Panc1 (cell line): ENCODE data around the gene ASIP. TPM values are rescaled to one million over a fixed set of nuclear protein-coding genes. Genes with fewer than 3 reads are reported as not detected.

Experiments used
- ATAC-seq: fragments of 200-7000 bp; cut with Tn5 transposase; 2 replicates; pipeline ENCODE4 v1.9.1; 2020; ENCODE audit warnings: mild to moderate bottlenecking, moderate library complexity
- BruUV-seq: library from RNA; stranded (reverse); fragments of 400-500 nt; replicated peaks from 2 replicates; lab custom pipeline; 2021; lab: Mats Ljungman, UMichigan
- CTCF ChIA-PET: fragments of 300-600 bp; sonication (Branson Sonifier 250); formaldehyde crosslinking; loops from one replicate; lab custom pipeline; 2022; ENCODE audit warnings: antibody characterized with exemption; lab: Charles Lee
- POLR2A ChIA-PET: fragments of 300-600 bp; sonication (Branson Sonifier 250); formaldehyde crosslinking; loops from one replicate; lab custom pipeline; 2022; ENCODE audit warnings: antibody characterized with exemption; lab: Charles Lee
- DNase-seq: peaks from one replicate; pipeline ENCODE4 v3.0.0-alpha.2; 2010; ENCODE audit warnings: low read depth, low spot score
- H3K27ac ChIP-seq: 2 replicates; pipeline ENCODE4 v1.5.1; 2011; ENCODE audit warnings: mild to moderate bottlenecking, low read length, inconsistent platforms
- H3K27me3 ChIP-seq: fragments of 200-500 bp; sonication (Bioruptor generic); 2 replicates; pipeline ENCODE4 v1.6.0; 2014; ENCODE audit warnings: low read length, inconsistent platforms; ENCODE audit not compliant: control insufficient read depth, insufficient read depth
- H3K36me3 ChIP-seq: fragments of 200-500 bp; sonication (Bioruptor generic); 2 replicates; pipeline ENCODE4 v1.5.1; 2014; ENCODE audit warnings: inconsistent platforms, mild to moderate bottlenecking, low read length, moderate library complexity; ENCODE audit not compliant: control insufficient read depth, insufficient read depth
- H3K4me1 ChIP-seq: 2 replicates; pipeline ENCODE4 v1.5.1; 2011; ENCODE audit warnings: inconsistent platforms, mild to moderate bottlenecking, low read length, moderate library complexity; ENCODE audit not compliant: control insufficient read depth, insufficient read depth
- H3K4me3 ChIP-seq, 2 experiments: 2 replicates each; pipeline ENCODE4 v1.5.1; 2011 to 2012; ENCODE audit warnings: low read depth in 2 of 2, low read length in 2 of 2, mild to moderate bottlenecking in 2 of 2, inconsistent platforms in 1 of 2, moderate library complexity in 1 of 2
- H3K9me3 ChIP-seq: fragments of 200-500 bp; sonication (Bioruptor generic); 2 replicates; pipeline ENCODE4 v1.5.1; 2014; ENCODE audit warnings: low read depth, mild to moderate bottlenecking, inconsistent platforms, low read length, moderate library complexity; ENCODE audit not compliant: control insufficient read depth, insufficient read depth
- POLR2AphosphoS5 ChIP-seq: IDR thresholded peaks from 2 replicates; pipeline ENCODE4 v1.6.1; 2012; ENCODE audit warnings: mild to moderate bottlenecking, low read depth, low read length, moderate library complexity
- REST ChIP-seq, 2 experiments: IDR thresholded peaks; 2 replicates each; pipeline ENCODE4 v1.6.1; 2011 to 2012; ENCODE audit warnings: low read depth in 2 of 2, control low read depth in 1 of 2, low read length in 1 of 2, mild to moderate bottlenecking in 1 of 2, moderate library complexity in 1 of 2; ENCODE audit not compliant: insufficient read depth in 1 of 2
- SIN3A ChIP-seq: IDR thresholded peaks from 2 replicates; pipeline ENCODE4 v1.6.1; 2012; ENCODE audit warnings: low read depth, mild to moderate bottlenecking, low read length, moderate library complexity, borderline replicate concordance; ENCODE audit not compliant: insufficient read depth
- TCF7L2 ChIP-seq: IDR thresholded peaks from 2 replicates; pipeline ENCODE4 v1.6.1; 2011; ENCODE audit warnings: mild to moderate bottlenecking, low read depth, low read length, inconsistent platforms
- in situ Hi-C: cut with HindIII; loops from 2 replicates; pipeline ENCODE4 v1.10.0; 2016; ENCODE audit warnings: low sequenced_read_pairs, low pct_unique_long_range_greater_than_20kb
- intact Hi-C: fragments of 100-400 bp; cut with micrococcal nuclease; formaldehyde crosslinking; loops from one replicate; pipeline ENCODE4 v1.10.0; 2022; ENCODE audit not compliant: unreplicated experiment
- total RNA-seq: library from RNA; stranded (reverse); gene quantifications from one replicate; pipeline ENCODE4 v1.2.1, GENCODE V29; 2021; ENCODE audit not compliant: unreplicated experiment
- TF ChIP-seq, protein P1 (sequence below): fragments of 450-650 bp; IDR thresholded peaks from 2 replicates; pipeline ENCODE4 v1.5.1; 2017; ENCODE audit warnings: mild to moderate bottlenecking

The ASIP gene
- total RNA-seq, 1 experiment from 2014 or later, result not detected

GRCh38 chr20:34301587-34302311 lies 60.5 kb downstream of the ASIP start:
- Histone ChIP-seq H3K4me3 (peak overlapping the region; percentile 81 to 97), H3K27me3 (no peaks in the 10 kb centered on the region), H3K4me1 (peaks cover 28% of the 10 kb centered on the region), H3K27ac (peak overlapping the region; percentile 94), H3K9me3 (no peaks in the 10 kb centered on the region), H3K36me3 (no peaks in the 10 kb centered on the region)
- BruUV-seq, result TSS peak; percentile 86
- intact Hi-C loops, result loop anchor here (10.0 kb wide), 1 partner anchor 107 kb away; no protein-coding TSS in a partner anchor
- TF ChIP-seq POLR2AphosphoS5 (no peak), TCF7L2 (no peak), SIN3A (no peak), REST (IDR thresholded peaks at IDR 0.05; ENCODE audit: insufficient read depth in 1 of 2, low read depth in 2 of 2, low read length in 1 of 2) (no peak)
- TF ChIP-seq, protein P1, sequence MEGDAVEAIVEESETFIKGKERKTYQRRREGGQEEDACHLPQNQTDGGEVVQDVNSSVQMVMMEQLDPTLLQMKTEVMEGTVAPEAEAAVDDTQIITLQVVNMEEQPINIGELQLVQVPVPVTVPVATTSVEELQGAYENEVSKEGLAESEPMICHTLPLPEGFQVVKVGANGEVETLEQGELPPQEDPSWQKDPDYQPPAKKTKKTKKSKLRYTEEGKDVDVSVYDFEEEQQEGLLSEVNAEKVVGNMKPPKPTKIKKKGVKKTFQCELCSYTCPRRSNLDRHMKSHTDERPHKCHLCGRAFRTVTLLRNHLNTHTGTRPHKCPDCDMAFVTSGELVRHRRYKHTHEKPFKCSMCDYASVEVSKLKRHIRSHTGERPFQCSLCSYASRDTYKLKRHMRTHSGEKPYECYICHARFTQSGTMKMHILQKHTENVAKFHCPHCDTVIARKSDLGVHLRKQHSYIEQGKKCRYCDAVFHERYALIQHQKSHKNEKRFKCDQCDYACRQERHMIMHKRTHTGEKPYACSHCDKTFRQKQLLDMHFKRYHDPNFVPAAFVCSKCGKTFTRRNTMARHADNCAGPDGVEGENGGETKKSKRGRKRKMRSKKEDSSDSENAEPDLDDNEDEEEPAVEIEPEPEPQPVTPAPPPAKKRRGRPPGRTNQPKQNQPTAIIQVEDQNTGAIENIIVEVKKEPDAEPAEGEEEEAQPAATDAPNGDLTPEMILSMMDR, result no peak
- ChIA-PET POLR2A (no interaction called here), CTCF (interaction anchor here (0.6 to 0.7 kb wide), 2 partner anchors 468 to 857 kb away, joined by 3 read pairs; no protein-coding TSS in a partner anchor)
- ATAC-seq (no peak), DNase-seq (no peak)
- in situ Hi-C loops, result no loop called here

GRCh38 chr20:34302312-34302722 lies 61.1 kb downstream of the ASIP start:
- intact Hi-C loops (loop anchor here (10.0 kb wide), 1 partner anchor 108 kb away; no protein-coding TSS in a partner anchor), in situ Hi-C loops (no loop called here)
- peak overlapping the region; percentile 81 to 97 for H3K4me3 ChIP-seq
- DNase-seq, result no peak
- H3K27me3 ChIP-seq, result no peaks in the 10 kb centered on the region
- POLR2A ChIA-PET, result no interaction called here
- no TSS peak for BruUV-seq
- ATAC-seq, result no peak
- peak overlapping the region; percentile 94 for H3K27ac ChIP-seq
- no peaks in the 10 kb centered on the region for H3K36me3 ChIP-seq
- TF ChIP-seq REST (IDR thresholded peaks at IDR 0.05; ENCODE audit: insufficient read depth in 1 of 2, low read depth in 2 of 2, low read length in 1 of 2), result no peak
- TF ChIP-seq, protein P1, result no peak
- no peak for TF ChIP-seq TCF7L2
- TF ChIP-seq POLR2AphosphoS5, result no peak
- no peak for TF ChIP-seq SIN3A
- H3K9me3 ChIP-seq, result no peaks in the 10 kb centered on the region
- CTCF ChIA-PET, result interaction anchor here (0.7 kb wide), 1 partner anchor 858 kb away, joined by 3 read pairs; no protein-coding TSS in a partner anchor
- H3K4me1 ChIP-seq, result peaks cover 28% of the 10 kb centered on the region
